Endodermal cell (in vitro differentiated cells): ENCODE results near the gene MAP4K4. TPM values are rescaled to one million over a fixed set of nuclear protein-coding genes. Genes with fewer than 3 reads are reported as not detected.

Source experiments
- DNase-seq: peaks from one replicate; pipeline ENCODE4 v3.0.0-alpha.2; 2017
- H3K27ac ChIP-seq: 2 replicates; pipeline ENCODE4 v1.5.1; 2013; ENCODE audit warnings: mild to moderate bottlenecking, low read depth, low read length, moderate library complexity
- H3K27me3 ChIP-seq: 2 replicates; pipeline ENCODE4 v1.6.1; 2013; ENCODE audit warnings: mild to moderate bottlenecking, low read length, moderate library complexity; ENCODE audit not compliant: insufficient read depth, control insufficient read depth, poor library complexity, severe bottlenecking
- H3K36me3 ChIP-seq: 2 replicates; pipeline ENCODE4 v1.7.0; 2013; ENCODE audit warnings: mild to moderate bottlenecking, low read length, moderate library complexity; ENCODE audit not compliant: control insufficient read depth, insufficient read depth
- H3K4me1 ChIP-seq: one replicate; pipeline ENCODE4 v1.7.0; 2013; ENCODE audit warnings: low read length; ENCODE audit not compliant: control insufficient read depth, insufficient read depth
- H3K4me3 ChIP-seq: 2 replicates; pipeline ENCODE4 v1.5.1; 2013; ENCODE audit warnings: mild to moderate bottlenecking, low read length, moderate library complexity
- H3K9ac ChIP-seq: 2 replicates; pipeline ENCODE4 v1.6.1; 2013; ENCODE audit warnings: mild to moderate bottlenecking, low read length, moderate library complexity; ENCODE audit not compliant: poor library complexity, severe bottlenecking; ENCODE audit errors: extremely low read depth
- H3K9me3 ChIP-seq: 2 replicates; pipeline ENCODE4 v1.6.1; 2013; ENCODE audit warnings: mild to moderate bottlenecking, low read length, moderate library complexity; ENCODE audit not compliant: control insufficient read depth
- H3K27ac Mint-ChIP-seq: 2 replicates; pipeline ENCODE4 v1.8.0; 2020; ENCODE audit warnings: mixed read lengths
- H3K27me3 Mint-ChIP-seq: 2 replicates; pipeline ENCODE4 v1.8.0; 2021; ENCODE audit warnings: mild to moderate bottlenecking, mixed read lengths; ENCODE audit not compliant: insufficient read depth
- H3K36me3 Mint-ChIP-seq: 2 replicates; pipeline ENCODE4 v1.8.0; 2020; ENCODE audit warnings: low read depth, mixed read lengths
- H3K4me1 Mint-ChIP-seq: 2 replicates; pipeline ENCODE4 v1.8.0; 2020; ENCODE audit warnings: mixed read lengths
- H3K4me3 Mint-ChIP-seq: 2 replicates; pipeline ENCODE4 v1.8.0; 2020; ENCODE audit warnings: mild to moderate bottlenecking, moderate library complexity, mixed read lengths
- H3K9me3 Mint-ChIP-seq: 2 replicates; pipeline ENCODE4 v1.8.0; 2020; ENCODE audit warnings: mild to moderate bottlenecking, mixed read lengths
- CTCF ChIP-seq: fragments of 200-600 bp; sonication (generic); conservative IDR thresholded peaks from 2 replicates; pipeline ENCODE4 v1.5.0; 2021; ENCODE audit warnings: antibody characterized with exemption, mild to moderate bottlenecking
- whole genome bisulfite sequencing, 2 experiments: methylation state at CpG; one replicate each; pipeline versions ENCODE4 v1.1.5 to v1.1.7; 2013; ENCODE audit warnings: missing lambda C conversion rate in 2 of 2, mixed read lengths in 1 of 2; ENCODE audit not compliant: insufficient coverage in 1 of 2, insufficient read length in 1 of 2; 5-methylcytosine and 5-hydroxymethylcytosine counted together
- total RNA-seq, 2 donors: library from RNA; stranded (reverse); fragmentation: NEBNext Ultra II Directional in 1 of 2; extraction: Animal tissue kit (Norgen Biotek cat#: 25700) in 1 of 2; gene quantifications; 2 replicates in 1 of 2; 3 replicates in 1 of 2; pipeline ENCODE4 v1.2.1, GENCODE V29; 2021

MAP4K4 gene
- total RNA-seq, 2 donors from 2014 or later: 130 to 142 TPM

GRCh38 chr2:101688261-101688660 lies 9.2 kb upstream of the MAP4K4 start:
- H3K27ac Mint-ChIP-seq: no peak overlapping the region
- H3K9me3 Mint-ChIP-seq: no peaks in the 10 kb centered on the region
- no peak overlapping the region for H3K4me3 Mint-ChIP-seq
- Histone ChIP-seq H3K9me3 (no peaks in the 10 kb centered on the region), H3K27me3 (no peaks in the 10 kb centered on the region), H3K4me3 (no peak overlapping the region), H3K27ac (no peak overlapping the region), H3K4me1 (no peaks in the 10 kb centered on the region), H3K36me3 (no peaks in the 10 kb centered on the region), H3K9ac (no peak overlapping the region)
- no peak for TF ChIP-seq CTCF
- DNase-seq: no peak
- peaks cover 5% of the 10 kb centered on the region for H3K27me3 Mint-ChIP-seq
- WGBS, 2 experiments: 87 to 93% methylated on average over 2 to 5 of the region's 5 CpGs
- H3K36me3 Mint-ChIP-seq: no peaks in the 10 kb centered on the region
- H3K4me1 Mint-ChIP-seq: no peaks in the 10 kb centered on the region

- no peaks in the 10 kb centered on the region for H3K4me1 Mint-ChIP-seq
- Histone ChIP-seq H3K9me3 (peaks cover 6% of the 10 kb centered on the region), H3K27ac (no peak overlapping the region), H3K9ac (no peak overlapping the region), H3K36me3 (no peaks in the 10 kb centered on the region), H3K4me1 (no peaks in the 10 kb centered on the region), H3K4me3 (no peak overlapping the region), H3K27me3 (no peaks in the 10 kb centered on the region)
- no peak overlapping the region for H3K4me3 Mint-ChIP-seq
- no peak for DNase-seq
- H3K27ac Mint-ChIP-seq: no peak overlapping the region
- H3K9me3 Mint-ChIP-seq: no peaks in the 10 kb centered on the region
- H3K36me3 Mint-ChIP-seq: no peaks in the 10 kb centered on the region
- H3K27me3 Mint-ChIP-seq: peaks cover 5% of the 10 kb centered on the region
- no peak for TF ChIP-seq CTCF
- WGBS, 2 experiments: 100% methylated on average over 1 of the region's 1 CpG; no CpG with 5 or more reads in 1 of the 2 experiments
Observed at GRCh38 chr2:101689114-101689825, 8.2 kb upstream of the MAP4K4 start.

GRCh38 chr2:101690547-101691152 lies 6.9 kb upstream of the MAP4K4 start:
- Mint-ChIP-seq H3K36me3 (no peaks in the 10 kb centered on the region), H3K27me3 (peaks cover 14% of the 10 kb centered on the region), H3K27ac (no peak overlapping the region), H3K4me3 (no peak overlapping the region), H3K4me1 (no peaks in the 10 kb centered on the region), H3K9me3 (no peaks in the 10 kb centered on the region)
- no peaks in the 10 kb centered on the region for H3K36me3 ChIP-seq
- DNase-seq: no peak
- H3K4me1 ChIP-seq: no peaks in the 10 kb centered on the region
- no peaks in the 10 kb centered on the region for H3K27me3 ChIP-seq
- H3K27ac ChIP-seq: no peak overlapping the region
- WGBS, 2 experiments: 82 to 83% methylated on average over 1 to 2 of the region's 2 CpGs
- H3K9ac ChIP-seq: no peak overlapping the region
- no peak overlapping the region for H3K4me3 ChIP-seq
- no peak for TF ChIP-seq CTCF
- H3K9me3 ChIP-seq: peaks cover 11% of the 10 kb centered on the region
